DMS153 treated with DMSO at 0.1 percent for 48 hours (cell line): ENCODE measurements around the gene FBXL22.

Experiments used
- DNase-seq: peaks from one replicate; lab custom pipeline; 2025; ENCODE audit not compliant: unreplicated experiment; lab: John Stamatoyannopoulos, UW

FBXL22 gene

DNA sequence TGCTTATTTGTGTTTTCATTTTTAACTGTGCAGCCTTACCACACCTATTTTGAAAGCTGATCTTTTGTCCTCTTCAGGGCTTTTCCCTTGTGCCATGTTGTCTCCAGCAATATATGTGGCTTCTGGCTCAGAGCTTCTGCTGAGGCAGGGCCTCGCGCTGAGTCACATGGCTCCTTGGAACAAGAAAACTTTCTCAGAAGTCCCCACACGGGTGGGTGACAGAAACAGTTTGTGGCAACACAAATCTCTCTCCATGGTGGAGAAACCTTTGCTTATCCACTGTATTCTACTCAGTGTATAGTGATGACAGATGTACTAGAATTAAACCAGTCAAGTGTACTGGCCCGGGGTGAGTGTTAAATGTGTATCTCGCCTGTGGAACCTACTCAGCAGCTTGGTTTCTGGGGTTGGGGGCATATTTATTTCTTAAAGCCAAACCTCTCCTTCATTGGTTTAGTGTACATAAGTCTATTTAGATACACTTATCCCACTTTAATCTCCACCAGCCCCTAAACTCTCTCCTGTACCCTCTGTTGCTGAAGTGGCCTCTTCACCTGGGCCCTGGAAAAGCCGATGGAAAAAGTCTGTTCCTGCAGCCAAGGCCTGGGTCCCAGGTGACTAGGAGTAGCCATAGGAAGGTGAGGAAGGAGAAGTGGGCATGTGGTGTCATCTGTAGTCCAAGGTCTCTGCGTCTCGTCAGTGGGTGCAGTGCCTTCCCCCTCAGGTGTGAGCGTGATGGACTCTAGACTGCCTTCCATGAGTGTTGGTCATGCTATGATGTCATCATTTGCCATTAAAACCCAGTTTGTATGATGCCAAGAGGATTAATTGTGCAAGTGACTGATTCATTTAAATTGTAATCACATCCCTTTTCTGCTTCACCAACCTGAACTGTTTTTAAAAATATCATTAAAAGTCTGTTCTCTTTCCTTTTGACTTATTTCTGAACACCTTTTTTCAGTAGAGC is 3.2 kb upstream of the FBXL22 start:
- DNase-seq, result no peak

DNA sequence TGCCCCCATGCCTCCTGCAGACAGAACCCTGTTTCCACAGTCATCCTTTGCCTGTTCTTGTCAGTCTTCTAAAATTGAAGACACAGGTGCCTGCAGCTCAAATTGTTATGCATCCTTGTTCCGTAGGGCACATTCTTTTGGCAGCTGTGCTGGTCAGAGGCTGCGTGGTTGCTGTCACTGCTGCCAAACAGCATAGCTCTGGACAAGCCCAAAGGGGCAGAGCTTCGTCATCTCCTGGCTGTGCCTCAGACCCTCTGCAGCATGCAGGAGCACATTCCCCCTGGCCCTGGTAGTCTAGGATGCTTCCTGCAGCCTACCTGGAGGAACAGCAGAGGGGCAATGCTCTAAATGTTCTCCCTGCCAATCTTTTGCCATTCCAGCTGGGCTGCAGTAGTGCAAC is 2.1 kb upstream of the FBXL22 start:
- no peak for DNase-seq

GRCh38 chr15:63595688-63596087 is 1.5 kb upstream of the FBXL22 start:
- DNase-seq, result no peak

DNA sequence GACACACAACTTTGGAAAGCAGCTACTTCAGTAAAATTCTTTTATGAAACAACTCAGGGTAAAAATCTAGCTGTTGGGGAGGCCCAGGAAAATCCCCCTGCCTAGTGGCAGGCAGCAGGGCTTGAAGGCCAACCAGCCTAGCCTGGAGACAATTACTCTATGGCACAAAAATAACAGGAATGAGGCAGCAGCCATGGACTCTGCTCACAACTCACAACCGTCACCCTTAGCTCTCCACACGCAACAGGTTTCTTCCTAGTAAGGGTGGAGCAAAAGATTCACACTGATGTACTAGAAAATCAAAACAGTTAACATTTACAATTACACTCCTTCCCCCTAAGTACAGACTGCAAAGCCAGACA is 530 bp upstream of the FBXL22 start:
- DNase-seq, result no peak

DNA sequence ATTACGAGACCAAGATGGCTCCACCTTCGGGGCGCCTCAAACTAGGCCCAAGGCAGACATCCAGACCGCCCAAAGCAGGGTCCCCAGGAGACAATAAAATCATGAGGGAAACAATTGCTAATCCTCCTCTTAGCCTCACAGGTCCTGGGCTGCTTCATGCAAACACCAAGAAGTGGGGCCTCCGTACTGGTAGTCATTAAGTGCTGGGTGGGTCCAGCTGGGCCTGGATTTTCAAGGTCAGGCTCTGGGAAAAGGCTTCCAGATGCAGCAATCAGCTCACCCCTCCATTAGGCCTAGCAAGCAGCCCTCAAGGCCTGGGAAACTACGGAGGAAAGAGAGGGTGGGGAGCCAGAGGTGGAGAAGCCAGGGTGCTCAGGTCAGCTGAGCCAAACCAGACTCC is 634 bp downstream of the FBXL22 start:
- DNase-seq, result no peak

- no peak for DNase-seq
Observed at GRCh38 chr15:63598473-63599400, 1.6 kb downstream of the FBXL22 start.

GRCh38 chr15:63599401-63600000 is 2.3 kb downstream of the FBXL22 start:
- no peak for DNase-seq

DNA sequence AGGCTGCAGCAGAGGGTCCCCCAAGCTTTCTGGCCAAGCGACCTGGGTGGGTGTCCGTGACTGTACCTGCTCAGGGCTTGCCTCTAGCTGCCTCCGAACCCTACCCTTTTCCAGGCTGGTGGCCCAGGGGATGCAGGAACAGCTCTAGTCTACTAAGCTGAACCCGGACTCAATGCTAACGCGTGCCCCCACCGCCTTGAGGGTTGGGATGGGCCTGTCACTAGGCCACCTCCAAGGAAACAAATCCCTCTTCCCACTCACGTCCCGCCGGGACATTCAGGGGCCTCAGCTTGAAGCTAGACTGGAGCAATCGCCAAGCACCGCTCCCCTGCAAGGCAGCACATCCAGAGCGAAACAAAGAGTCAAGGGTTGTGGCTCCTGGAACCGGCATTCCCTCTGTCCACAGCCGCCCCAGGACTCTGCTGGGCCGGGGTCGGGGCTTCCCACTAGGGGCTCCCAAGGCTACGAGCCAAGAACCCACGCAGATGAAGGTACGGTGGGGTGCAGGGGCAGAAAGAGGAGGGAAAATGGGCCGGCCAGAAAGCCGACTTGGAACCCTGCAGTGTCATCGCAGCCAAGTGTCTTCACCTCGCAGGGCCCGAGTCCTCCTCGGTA is 2.9 kb downstream of the FBXL22 start:
- DNase-seq, result no peak

GRCh38 chr15:63600616-63601025 is 3.4 kb downstream of the FBXL22 start:
- DNase-seq, result peak; percentile 34

DNA sequence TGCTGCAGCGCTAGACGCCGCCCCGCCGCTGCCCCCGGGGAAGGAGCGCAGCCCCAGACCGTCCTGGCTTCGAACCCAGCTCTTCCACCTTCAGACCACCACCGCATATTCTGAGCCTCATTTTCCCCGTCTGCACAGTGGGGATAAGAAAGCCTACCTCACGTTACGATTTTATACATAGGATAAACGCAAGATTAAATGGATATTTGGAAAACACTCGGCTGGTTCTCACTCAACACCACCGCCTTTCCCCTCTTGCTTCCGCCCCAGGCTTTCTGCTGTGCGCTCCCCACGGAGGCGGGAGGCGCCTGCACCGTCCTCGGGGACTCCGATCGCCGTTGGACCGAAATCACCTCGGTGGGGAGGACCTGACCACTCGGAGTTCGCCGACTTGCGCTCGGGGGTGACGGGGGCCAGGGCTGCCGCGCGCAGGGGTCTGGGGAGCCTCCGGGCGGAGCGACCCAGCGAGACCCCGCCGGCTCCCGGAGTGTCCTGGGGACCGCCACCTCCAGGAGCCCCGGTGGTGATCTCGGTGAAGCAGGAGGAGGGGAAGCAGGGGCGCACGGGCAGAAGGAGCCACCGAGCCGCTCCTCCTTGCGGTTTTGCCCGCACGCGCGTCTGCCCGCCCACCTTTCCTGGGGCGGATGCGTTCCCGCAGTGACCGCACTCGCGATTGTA is 4.0 kb downstream of the FBXL22 start:
- DNase-seq, result no peak

- DNase-seq, result no peak
Observed at GRCh38 chr15:63601704-63602185, 4.6 kb downstream of the FBXL22 start.

GRCh38 chr15:63602595-63602994 is 5.4 kb downstream of the FBXL22 start:
- no peak for DNase-seq

- no peak for DNase-seq
Observed at GRCh38 chr15:63603516-63603915, 6.3 kb downstream of the FBXL22 start.

DNA sequence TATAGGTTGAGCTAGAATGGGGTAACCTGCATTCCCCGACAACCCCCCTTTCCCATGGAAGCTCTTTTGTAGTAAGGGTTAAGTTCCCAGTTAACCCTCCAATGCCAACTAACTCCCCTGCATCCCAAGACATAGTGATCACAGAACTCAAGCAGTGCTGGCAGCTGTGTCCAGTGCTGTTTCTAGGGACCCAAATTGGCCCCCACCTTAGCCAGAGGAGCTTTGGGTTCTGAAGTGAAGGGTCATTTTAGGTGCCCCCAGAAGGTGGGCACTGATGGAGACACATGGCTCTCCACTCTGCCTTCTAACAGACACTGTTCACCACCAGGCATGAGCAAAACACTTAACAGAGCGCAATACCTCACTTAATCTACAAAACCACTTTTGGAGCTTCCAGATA is 7.1 kb downstream of the FBXL22 start:
- DNase-seq, result no peak

DNA sequence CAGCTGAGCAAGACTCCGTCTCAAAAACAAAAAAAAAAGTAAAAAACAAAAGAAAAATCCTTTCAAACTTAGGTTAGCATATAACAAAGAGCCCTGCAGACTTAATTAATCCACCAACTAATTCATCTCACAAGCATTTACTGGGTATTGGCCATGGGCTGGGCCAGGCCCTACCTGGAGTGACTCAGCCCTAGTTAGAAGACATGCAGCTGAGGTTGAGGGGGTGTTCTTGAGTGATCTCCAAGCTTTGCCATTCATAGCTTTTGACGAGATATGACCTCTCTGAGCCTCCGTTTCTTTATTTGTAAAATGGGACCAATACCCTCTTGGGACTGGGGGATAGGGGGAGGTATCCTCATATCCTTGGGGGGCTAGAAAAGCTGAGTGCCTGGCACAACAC is 7.8 kb downstream of the FBXL22 start:
- DNase-seq, result no peak

- no peak for DNase-seq
Observed at GRCh38 chr15:63605816-63606215, 8.6 kb downstream of the FBXL22 start.

- DNase-seq, result no peak
Observed at GRCh38 chr15:63606308-63606707, 9.1 kb downstream of the FBXL22 start.

GRCh38 chr15:63608989-63609388 is 11.8 kb downstream of the FBXL22 start:
- no peak for DNase-seq

GRCh38 chr15:63609448-63609847 is 12.3 kb downstream of the FBXL22 start:
- no peak for DNase-seq

DNA sequence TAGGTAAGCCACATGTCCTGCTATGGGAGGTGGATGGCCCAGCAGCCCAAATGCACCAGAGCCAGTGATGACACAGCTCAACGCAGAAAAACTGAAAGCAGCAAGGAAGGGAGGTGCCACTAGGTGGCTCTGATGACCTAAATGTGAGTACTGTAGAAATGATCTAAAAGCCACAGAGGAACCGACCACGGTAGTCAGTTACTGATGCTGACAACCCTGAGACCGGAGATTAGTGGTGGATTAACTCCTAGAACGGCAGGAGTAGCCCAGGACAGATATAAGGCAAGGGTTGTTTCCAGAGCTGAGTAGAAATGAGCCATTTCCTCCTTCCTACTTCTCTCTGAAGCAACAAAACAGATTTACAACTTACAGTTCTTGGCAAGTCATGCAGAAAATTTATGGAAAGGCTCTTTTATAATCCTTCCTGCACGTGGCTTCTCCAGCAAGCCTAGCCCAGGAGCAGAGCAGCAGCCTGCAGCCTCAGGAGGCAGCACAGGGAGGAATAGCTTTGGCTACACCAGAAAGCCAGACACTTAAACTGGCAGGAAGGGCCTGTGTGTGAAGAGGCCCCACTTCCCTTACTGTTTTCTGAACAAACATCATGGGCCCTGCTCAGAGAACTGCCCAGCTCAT is 13.1 kb downstream of the FBXL22 start:
- DNase-seq, result peak; percentile 14
